CD4-positive, CD25-positive, alpha-beta regulatory T cell (primary cell): Measurements from ENCODE around the gene THOP1. TPM values are rescaled to one million over a fixed set of nuclear protein-coding genes. Genes with fewer than 3 reads are reported as not detected.

ENCODE experiments used
- ATAC-seq, 2 donors: fragments of 150-1000 bp; cut with Tn5 transposase; one replicate each; pipeline ENCODE4 v1.10.0; 2021; ENCODE audit warnings: low read depth in 2 of 2, moderate number of reproducible peaks in 2 of 2, moderate library complexity in 1 of 2
- DNase-seq, 3 donors: peaks; one replicate each; pipeline versions ENCODE4 v3.0.0 to v3.0.0-alpha.2; 2012 to 2022; ENCODE audit warnings: mixed read lengths in 1 of 3
- H3K27ac ChIP-seq: one replicate; pipeline ENCODE4 v1.7.0; 2013; ENCODE audit warnings: mild to moderate bottlenecking, low read length; ENCODE audit not compliant: insufficient read depth, poor library complexity, severe bottlenecking
- H3K27me3 ChIP-seq: one replicate; pipeline ENCODE4 v1.7.0; 2013; ENCODE audit warnings: low read length; ENCODE audit not compliant: control insufficient read depth, insufficient read depth
- H3K36me3 ChIP-seq: one replicate; pipeline ENCODE4 v1.7.0; 2013; ENCODE audit warnings: mild to moderate bottlenecking, low read length, moderate library complexity; ENCODE audit not compliant: control insufficient read depth, insufficient read depth
- H3K4me1 ChIP-seq: 2 replicates; pipeline ENCODE4 v1.7.0; 2013; ENCODE audit warnings: mild to moderate bottlenecking, low read length; ENCODE audit not compliant: insufficient read depth, control insufficient read depth, poor library complexity, severe bottlenecking
- H3K4me3 ChIP-seq: one replicate; pipeline ENCODE4 v1.7.0; 2013; ENCODE audit warnings: low read depth, mild to moderate bottlenecking, low read length, moderate library complexity
- H3K9me3 ChIP-seq, 2 experiments: 1 replicate in 1 of 2; 2 replicates in 1 of 2; pipeline ENCODE4 v1.7.0; 2013; ENCODE audit warnings: low read length in 2 of 2, mild to moderate bottlenecking in 1 of 2, moderate library complexity in 1 of 2; ENCODE audit not compliant: control insufficient read depth in 2 of 2
- H3K27ac Mint-ChIP-seq, 3 donors: one replicate each; pipeline ENCODE4 v1.8.0; 2020 to 2022; ENCODE audit warnings: mild to moderate bottlenecking in 3 of 3, mixed read lengths in 3 of 3, moderate library complexity in 2 of 3
- H3K27me3 Mint-ChIP-seq: one replicate; pipeline ENCODE4 v1.8.0; 2022; ENCODE audit warnings: mild to moderate bottlenecking, mixed read lengths
- H3K36me3 Mint-ChIP-seq: one replicate; pipeline ENCODE4 v1.8.0; 2020; ENCODE audit warnings: mixed read lengths
- H3K4me1 Mint-ChIP-seq, 4 donors: one replicate each; pipeline ENCODE4 v1.8.0; 2020 to 2022; ENCODE audit warnings: mixed read lengths in 4 of 4, mild to moderate bottlenecking in 1 of 4
- H3K4me3 Mint-ChIP-seq, 4 donors: one replicate each; pipeline ENCODE4 v1.8.0; 2020 to 2022; ENCODE audit warnings: mild to moderate bottlenecking in 4 of 4, mixed read lengths in 4 of 4, moderate library complexity in 3 of 4
- H3K9me3 Mint-ChIP-seq, 7 donors: one replicate each; pipeline ENCODE4 v1.8.0; 2020 to 2022; ENCODE audit warnings: mixed read lengths in 7 of 7, mild to moderate bottlenecking in 3 of 7, moderate library complexity in 2 of 7
- polyA plus RNA-seq, 4 donors: library from polyadenylated mRNA; unstranded; fragments of 300-500 nt; fragmentation: Illumina TruSeq; gene quantifications; one replicate each; pipeline ENCODE4 v1.2.3, GENCODE V29; 2021
- total RNA-seq: library from RNA; stranded (reverse); gene quantifications from one replicate; pipeline ENCODE4 v1.2.3, GENCODE V29; 2022

THOP1 gene
- total and polyA plus RNA-seq, 5 donors from 2014 or later: 20.0 to 28.0 (median 25.9) TPM

GRCh38 chr19:2796659-2797266 lies 11.5 kb downstream of the THOP1 start:
- H3K4me1 Mint-ChIP-seq: no peaks in the 10 kb centered on the region
- ATAC-seq: no peak
- no peaks in the 10 kb centered on the region for H3K27me3 Mint-ChIP-seq
- Histone ChIP-seq H3K36me3 (peaks cover 10% of the 10 kb centered on the region), H3K9me3 (no peaks in the 10 kb centered on the region), H3K27ac (no peak overlapping the region), H3K4me1 (no peaks in the 10 kb centered on the region), H3K4me3 (no peak overlapping the region), H3K27me3 (no peaks in the 10 kb centered on the region)
- peaks cover 19% of the 10 kb centered on the region for H3K36me3 Mint-ChIP-seq
- no peak for DNase-seq
- H3K4me3 Mint-ChIP-seq: no peak overlapping the region
- no peaks in the 10 kb centered on the region for H3K9me3 Mint-ChIP-seq
- no peak overlapping the region for H3K27ac Mint-ChIP-seq

GRCh38 chr19:2797280-2797679 lies 12.0 kb downstream of the THOP1 start:
- H3K9me3 Mint-ChIP-seq: no peaks in the 10 kb centered on the region
- no peak overlapping the region for H3K27ac Mint-ChIP-seq
- H3K36me3 Mint-ChIP-seq: peaks cover 16% of the 10 kb centered on the region
- Histone ChIP-seq H3K36me3 (peaks cover 10% of the 10 kb centered on the region), H3K27me3 (no peaks in the 10 kb centered on the region), H3K9me3 (no peaks in the 10 kb centered on the region), H3K27ac (no peak overlapping the region), H3K4me3 (no peak overlapping the region), H3K4me1 (no peaks in the 10 kb centered on the region)
- H3K4me1 Mint-ChIP-seq: no peaks in the 10 kb centered on the region
- H3K4me3 Mint-ChIP-seq: no peak overlapping the region
- no peak for ATAC-seq
- no peak for DNase-seq
- no peaks in the 10 kb centered on the region for H3K27me3 Mint-ChIP-seq

GRCh38 chr19:2798158-2798685 lies 12.9 kb downstream of the THOP1 start:
- H3K27ac Mint-ChIP-seq: no peak overlapping the region
- no peaks in the 10 kb centered on the region for H3K27me3 Mint-ChIP-seq
- ATAC-seq (no peak), DNase-seq (no peak)
- Histone ChIP-seq H3K27ac (no peak overlapping the region), H3K27me3 (no peaks in the 10 kb centered on the region), H3K36me3 (peaks cover 10% of the 10 kb centered on the region), H3K4me1 (no peaks in the 10 kb centered on the region), H3K4me3 (no peak overlapping the region), H3K9me3 (no peaks in the 10 kb centered on the region)
- no peaks in the 10 kb centered on the region for H3K4me1 Mint-ChIP-seq
- H3K36me3 Mint-ChIP-seq: peaks cover 21% of the 10 kb centered on the region
- no peaks in the 10 kb centered on the region for H3K9me3 Mint-ChIP-seq
- no peak overlapping the region for H3K4me3 Mint-ChIP-seq

GRCh38 chr19:2798733-2799132 lies 13.4 kb downstream of the THOP1 start:
- Histone ChIP-seq H3K9me3 (no peaks in the 10 kb centered on the region), H3K4me3 (no peak overlapping the region), H3K27me3 (no peaks in the 10 kb centered on the region), H3K27ac (no peak overlapping the region), H3K36me3 (peaks cover 10% of the 10 kb centered on the region), H3K4me1 (no peaks in the 10 kb centered on the region)
- Mint-ChIP-seq H3K27me3 (no peaks in the 10 kb centered on the region), H3K4me1 (no peaks in the 10 kb centered on the region), H3K27ac (no peak overlapping the region), H3K9me3 (no peaks in the 10 kb centered on the region), H3K36me3 (peaks cover 21% of the 10 kb centered on the region), H3K4me3 (no peak overlapping the region)
- ATAC-seq (no peak), DNase-seq (no peak)

- Mint-ChIP-seq H3K27ac (no peak overlapping the region), H3K36me3 (peaks cover 21% of the 10 kb centered on the region), H3K9me3 (no peaks in the 10 kb centered on the region), H3K27me3 (no peaks in the 10 kb centered on the region), H3K4me1 (no peaks in the 10 kb centered on the region), H3K4me3 (no peak overlapping the region)
- Histone ChIP-seq H3K27ac (no peak overlapping the region), H3K36me3 (peaks cover 10% of the 10 kb centered on the region), H3K27me3 (no peaks in the 10 kb centered on the region), H3K9me3 (no peaks in the 10 kb centered on the region), H3K4me3 (no peak overlapping the region), H3K4me1 (no peaks in the 10 kb centered on the region)
- DNase-seq: no peak
- ATAC-seq: no peak
Observed at GRCh38 chr19:2799273-2800020, 14.1 kb downstream of the THOP1 start.

GRCh38 chr19:2800506-2800905 lies 15.2 kb downstream of the THOP1 start:
- ATAC-seq (no peak), DNase-seq (no peak)
- H3K27me3 ChIP-seq: no peaks in the 10 kb centered on the region
- Mint-ChIP-seq H3K9me3 (no peaks in the 10 kb centered on the region), H3K4me1 (no peaks in the 10 kb centered on the region), H3K36me3 (peaks cover 21% of the 10 kb centered on the region), H3K27ac (no peak overlapping the region), H3K4me3 (no peak overlapping the region), H3K27me3 (no peaks in the 10 kb centered on the region)
- H3K4me1 ChIP-seq: no peaks in the 10 kb centered on the region
- H3K27ac ChIP-seq: no peak overlapping the region
- H3K36me3 ChIP-seq: peaks cover 10% of the 10 kb centered on the region
- no peak overlapping the region for H3K4me3 ChIP-seq
- no peaks in the 10 kb centered on the region for H3K9me3 ChIP-seq

GRCh38 chr19:2802826-2803225 lies 17.5 kb downstream of the THOP1 start:
- Mint-ChIP-seq H3K36me3 (peaks cover 10% of the 10 kb centered on the region), H3K27ac (no peak overlapping the region)

More at GRCh38 chr19:2802826-2803225, 17.5 kb downstream of the THOP1 start:
- Histone ChIP-seq H3K4me3 (no peak overlapping the region), H3K4me1 (no peaks in the 10 kb centered on the region), H3K36me3 (peaks cover 10% of the 10 kb centered on the region), H3K27me3 (no peaks in the 10 kb centered on the region), H3K9me3 (no peaks in the 10 kb centered on the region), H3K27ac (no peak overlapping the region)
- ATAC-seq: no peak
- H3K4me3 Mint-ChIP-seq: no peak overlapping the region
- no peak for DNase-seq
- H3K27me3 Mint-ChIP-seq: no peaks in the 10 kb centered on the region
- no peaks in the 10 kb centered on the region for H3K4me1 Mint-ChIP-seq
- H3K9me3 Mint-ChIP-seq: no peaks in the 10 kb centered on the region
